ENCODE measurements around the gene LRRIQ3.

The LRRIQ3 gene

GRCh38 chr1:74107394-74107793 lies 90.6 kb downstream of the LRRIQ3 start:
- ATAC-seq: no peak

GRCh38 chr1:74091371-74091770 lies 106.6 kb downstream of the LRRIQ3 start:
- no peak for ATAC-seq

GRCh38 chr1:74083128-74083527 lies 114.8 kb downstream of the LRRIQ3 start:
- ATAC-seq: no peak

- no peak for ATAC-seq
Observed at GRCh38 chr1:74065081-74065480, 132.9 kb downstream of the LRRIQ3 start.

GRCh38 chr1:74057719-74058118 lies 140.3 kb downstream of the LRRIQ3 start:
- no peak for ATAC-seq

- no peak for ATAC-seq
Observed at GRCh38 chr1:74053407-74053806, 144.6 kb downstream of the LRRIQ3 start.

GRCh38 chr1:74050386-74050785 lies 147.6 kb downstream of the LRRIQ3 start:
- no peak for ATAC-seq

- ATAC-seq: no peak
Observed at GRCh38 chr1:74038042-74038441, 159.9 kb downstream of the LRRIQ3 start.

- no peak for ATAC-seq
Observed at GRCh38 chr1:74012583-74012982, 185.4 kb downstream of the LRRIQ3 start.

GRCh38 chr1:74011736-74012135 lies 186.2 kb downstream of the LRRIQ3 start:
- no peak for ATAC-seq

GRCh38 chr1:74010206-74010605 lies 187.8 kb downstream of the LRRIQ3 start:
- ATAC-seq: no peak

- no peak for ATAC-seq
Observed at GRCh38 chr1:74005533-74005932, 192.4 kb downstream of the LRRIQ3 start.

- no peak for ATAC-seq
Observed at GRCh38 chr1:74003806-74004205, 194.2 kb downstream of the LRRIQ3 start.

GRCh38 chr1:73998348-73998959 lies 199.5 kb downstream of the LRRIQ3 start:
- no peak for ATAC-seq

GRCh38 chr1:73980324-73981040 lies 217.5 kb downstream of the LRRIQ3 start:
- ATAC-seq: no peak

GRCh38 chr1:73979684-73980083 lies 218.3 kb downstream of the LRRIQ3 start:
- no peak for ATAC-seq

- no peak for ATAC-seq
Observed at GRCh38 chr1:73978964-73979363, 219.0 kb downstream of the LRRIQ3 start.
